Measurements from ENCODE around the gene TRPM2. TPM values are rescaled to one million over a fixed set of nuclear protein-coding genes. Genes with fewer than 3 reads are reported as not detected.

The TRPM2 gene
- total and polyA plus RNA-seq, 2 of the 13 experiments (the other 11 are each of a cell fraction or from before 2014, with no cell fraction given), result 0.07 to 0.20 TPM

DNA sequence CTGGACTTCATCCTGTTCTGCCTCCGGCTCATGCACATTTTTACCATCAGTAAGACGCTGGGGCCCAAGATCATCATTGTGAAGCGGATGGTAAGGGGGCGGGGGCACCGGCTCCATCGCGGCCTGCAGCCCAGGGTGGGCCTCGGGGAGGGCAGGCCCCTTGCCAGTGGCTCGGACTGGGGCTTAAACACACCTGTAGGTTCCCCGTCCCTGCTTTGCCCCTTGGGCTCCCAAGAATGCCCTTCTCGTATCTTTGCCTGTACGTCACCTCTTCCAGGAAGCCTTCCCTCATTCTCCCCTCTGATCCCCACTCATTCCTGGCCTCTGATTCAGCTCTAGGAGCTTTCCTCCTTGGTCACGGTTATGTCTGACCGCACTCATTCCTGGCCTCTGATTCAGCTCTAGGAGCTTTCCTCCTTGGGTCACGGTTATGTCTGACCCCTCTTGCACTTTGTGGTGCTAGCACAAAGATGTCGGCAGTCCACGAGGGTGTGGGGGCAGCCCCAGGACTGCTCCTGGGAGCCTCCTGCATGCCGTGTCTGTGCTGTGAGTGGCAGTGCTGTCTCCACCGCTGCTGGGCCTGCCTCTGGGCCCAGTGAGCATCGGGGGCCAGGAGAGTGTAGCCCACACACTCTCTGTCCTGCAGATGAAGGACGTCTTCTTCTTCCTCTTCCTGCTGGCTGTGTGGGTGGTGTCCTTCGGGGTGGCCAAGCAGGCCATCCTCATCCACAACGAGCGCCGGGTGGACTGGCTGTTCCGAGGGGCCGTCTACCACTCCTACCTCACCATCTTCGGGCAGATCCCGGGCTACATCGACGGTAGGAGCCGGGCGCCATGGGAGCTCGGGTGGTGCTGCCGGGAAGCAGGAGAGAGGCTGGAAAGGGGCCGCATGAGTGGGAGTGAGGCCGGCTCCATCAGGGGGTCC lies 52.8 kb downstream of the TRPM2 start:
- Histone ChIP-seq H3K27me3 (ENCODE audit: control insufficient read depth in 1 of 2, insufficient read depth in 2 of 2, low read length in 2 of 2) (peaks cover 0 to 10% of the 10 kb centered on the region in 2 experiments; a peak in 2 of 5 replicates), H3K27ac (ENCODE audit: extremely low read length, insufficient read depth, low read length) (no peak overlapping the region), H3K4me1 (ENCODE audit: insufficient read depth, low read length) (no peaks in the 10 kb centered on the region), H3K4me3 (replicated peaks in 1 of 3; ENCODE audit: insufficient read depth in 1 of 3, low read depth in 2 of 3, low read length in 3 of 3) (no peak overlapping the region), H2AFZ (ENCODE audit: low read length) (no peak overlapping the region), H4K20me1 (ENCODE audit: insufficient read depth, low read length) (no peaks in the 10 kb centered on the region), H3K9ac (ENCODE audit: insufficient read depth, low read depth, low read length) (no peak overlapping the region), H3K9me3 (ENCODE audit: low read length) (0 out of 2 replicates have a peak, but pooled peaks cover 7% of the 10 kb centered on the region), H3K79me2 (ENCODE audit: insufficient read depth, low read length) (no peaks in the 10 kb centered on the region), H3K36me3 (replicated peaks in 1 of 2; ENCODE audit: control insufficient read depth in 1 of 2, insufficient read depth in 2 of 2, low read length in 2 of 2) (no peaks in the 10 kb centered on the region), H3K4me2 (ENCODE audit: low read depth, low read length) (no peak overlapping the region)
- no peak for FAIRE-seq
- ATAC-seq, result no peak
- intact Hi-C loops (cut with micrococcal nuclease; ENCODE audit: unreplicated experiment), result no loop called here
- POLR2A ChIA-PET, result no interaction called here
- 34% methylated on average over 20 of the region's 37 CpGs for WGBS (ENCODE audit: low lambda C conversion rate)
- no TSS peak for BruUV-seq (replicated peaks)
- in situ Hi-C loops (cut with HindIII; ENCODE audit: extremely low pct_ligation_motif_present, low pct_unique_long_range_greater_than_20kb), result no loop called here
- no peak for DNase-seq (ENCODE audit: low spot score)
- no peak for TF ChIP-seq GZF1 (CRISPR knock-in tag; IDR thresholded peaks at IDR 0.05)
- TF ChIP-seq ETV5 (CRISPR knock-in tag; IDR thresholded peaks at IDR 0.05; ENCODE audit: borderline replicate concordance), result no peak
- CTCF ChIA-PET (ENCODE audit: low intra/inter-chr PET ratio, low total read pairs), result no interaction called here

- no TSS peak for BruUV-seq (replicated peaks)
- intact Hi-C loops (cut with micrococcal nuclease; ENCODE audit: unreplicated experiment), result no loop called here
- CTCF ChIA-PET (ENCODE audit: low intra/inter-chr PET ratio, low total read pairs), result no interaction called here
- peak; percentile 62 for TF ChIP-seq HNRNPK (IDR thresholded peaks at IDR 0.05; ENCODE audit: low read depth, low read length, poor library complexity, severe bottlenecking)
- 0 out of 2 replicates have a peak, but pooled peaks have one; percentile 55 for TF ChIP-seq PCBP1 (IDR thresholded peaks at IDR 0.05; ENCODE audit: borderline replicate concordance, low read depth, low read length)
- TF ChIP-seq TBX3 (IDR thresholded peaks at IDR 0.05; ENCODE audit: borderline replicate concordance), result no peak
- TF ChIP-seq ZFP37 (CRISPR knock-in tag; IDR thresholded peaks at IDR 0.05; ENCODE audit: borderline replicate concordance), result no peak
- Histone ChIP-seq H3K27ac (ENCODE audit: extremely low read length, insufficient read depth, low read length) (no peak overlapping the region), H3K4me2 (ENCODE audit: low read depth, low read length) (no peak overlapping the region), H4K20me1 (ENCODE audit: insufficient read depth, low read length) (no peaks in the 10 kb centered on the region), H3K9ac (ENCODE audit: insufficient read depth, low read depth, low read length) (no peak overlapping the region), H3K36me3 (replicated peaks in 1 of 2; ENCODE audit: control insufficient read depth in 1 of 2, insufficient read depth in 2 of 2, low read length in 2 of 2) (no peaks in the 10 kb centered on the region), H2AFZ (ENCODE audit: low read length) (no peak overlapping the region), H3K27me3 (ENCODE audit: control insufficient read depth in 1 of 2, insufficient read depth in 2 of 2, low read length in 2 of 2) (peaks cover 0 to 4% of the 10 kb centered on the region in 2 experiments; a peak in 2 of 5 replicates), H3K4me1 (ENCODE audit: insufficient read depth, low read length) (no peaks in the 10 kb centered on the region), H3K9me3 (ENCODE audit: low read length) (0 out of 2 replicates have a peak, but pooled peaks cover 7% of the 10 kb centered on the region), H3K4me3 (replicated peaks in 1 of 3; ENCODE audit: insufficient read depth in 1 of 3, low read depth in 2 of 3, low read length in 3 of 3) (no peak overlapping the region), H3K79me2 (ENCODE audit: insufficient read depth, low read length) (no peaks in the 10 kb centered on the region)
- 39% methylated on average over 8 of the region's 8 CpGs for WGBS (ENCODE audit: low lambda C conversion rate)
- FAIRE-seq, result no peak
- no peak for DNase-seq (ENCODE audit: low spot score)
- POLR2A ChIA-PET, result no interaction called here
- in situ Hi-C loops (cut with HindIII; ENCODE audit: extremely low pct_ligation_motif_present, low pct_unique_long_range_greater_than_20kb), result no loop called here
- ATAC-seq, result no peak
Measured at GRCh38 chr21:44406953-44407352, 53.5 kb downstream of the TRPM2 start.

Data from HepG2 (cell line).